Measurements from ENCODE around the gene PREB. TPM values are rescaled to one million over a fixed set of nuclear protein-coding genes. Genes with fewer than 3 reads are reported as not detected.

PREB gene
- polyA plus RNA-seq, 1 donor = 48.5 TPM

GRCh38 chr2:27138111-27138510 is 3.7 kb upstream of the PREB start:
- Histone ChIP-seq H3K4me3 (ENCODE audit: low read length) (no peak overlapping the region), H3K36me3 (ENCODE audit: control insufficient read depth, insufficient read depth, low read length) (peaks cover under 1% of the 10 kb centered on the region), H3K9me3 (ENCODE audit: control insufficient read depth, low read depth, low read length) (no peaks in the 10 kb centered on the region), H3K27me3 (ENCODE audit: control insufficient read depth, insufficient read depth, low read length) (no peaks in the 10 kb centered on the region), H3K27ac (ENCODE audit: low read length) (no peak overlapping the region), H3K4me1 (ENCODE audit: control insufficient read depth, insufficient read depth, low read length) (peaks cover 14% of the 10 kb centered on the region)
- DNase-seq = no peak
- WGBS (ENCODE audit: insufficient coverage, low lambda C conversion rate) = 60% methylated on average over 2 of the region's 7 CpGs

- Histone ChIP-seq H3K4me1 (ENCODE audit: control insufficient read depth, insufficient read depth, low read length) (peaks cover 16% of the 10 kb centered on the region), H3K27me3 (ENCODE audit: control insufficient read depth, insufficient read depth, low read length) (no peaks in the 10 kb centered on the region), H3K9me3 (ENCODE audit: control insufficient read depth, low read depth, low read length) (no peaks in the 10 kb centered on the region), H3K27ac (ENCODE audit: low read length) (no peak overlapping the region), H3K36me3 (ENCODE audit: control insufficient read depth, insufficient read depth, low read length) (peaks cover 8% of the 10 kb centered on the region), H3K4me3 (ENCODE audit: low read length) (no peak overlapping the region)
- 60% methylated on average over 1 of the region's 21 CpGs for WGBS (ENCODE audit: insufficient coverage, low lambda C conversion rate)
- DNase-seq = no peak
Observed at GRCh38 chr2:27137322-27137935, 3.0 kb upstream of the PREB start.

GRCh38 chr2:27136751-27137150 is 2.3 kb upstream of the PREB start:
- H3K27me3 ChIP-seq (ENCODE audit: control insufficient read depth, insufficient read depth, low read length) = no peaks in the 10 kb centered on the region
- H3K36me3 ChIP-seq (ENCODE audit: control insufficient read depth, insufficient read depth, low read length) = peaks cover 15% of the 10 kb centered on the region
- peaks cover 10% of the 10 kb centered on the region for H3K4me1 ChIP-seq (ENCODE audit: control insufficient read depth, insufficient read depth, low read length)
- no peak overlapping the region for H3K27ac ChIP-seq (ENCODE audit: low read length)
- DNase-seq = no peak
- H3K9me3 ChIP-seq (ENCODE audit: control insufficient read depth, low read depth, low read length) = no peaks in the 10 kb centered on the region
- WGBS (ENCODE audit: insufficient coverage, low lambda C conversion rate) = no CpG with 5 or more reads among the region's 7 CpGs
- H3K4me3 ChIP-seq (ENCODE audit: low read length) = no peak overlapping the region

GRCh38 chr2:27135478-27135955 is 1.1 kb upstream of the PREB start:
- Histone ChIP-seq H3K9me3 (ENCODE audit: control insufficient read depth, low read depth, low read length) (no peaks in the 10 kb centered on the region), H3K36me3 (ENCODE audit: control insufficient read depth, insufficient read depth, low read length) (peaks cover 27% of the 10 kb centered on the region), H3K4me3 (ENCODE audit: low read length) (no peak overlapping the region), H3K27me3 (ENCODE audit: control insufficient read depth, insufficient read depth, low read length) (no peaks in the 10 kb centered on the region), H3K4me1 (ENCODE audit: control insufficient read depth, insufficient read depth, low read length) (peaks cover 10% of the 10 kb centered on the region), H3K27ac (ENCODE audit: low read length) (no peak overlapping the region)
- WGBS (ENCODE audit: insufficient coverage, low lambda C conversion rate) = no CpG with 5 or more reads among the region's 12 CpGs
- no peak for DNase-seq

- no peaks in the 10 kb centered on the region for H3K9me3 ChIP-seq (ENCODE audit: control insufficient read depth, low read depth, low read length)
- WGBS (ENCODE audit: insufficient coverage, low lambda C conversion rate) = 10% methylated on average over 2 of the region's 33 CpGs
- no peaks in the 10 kb centered on the region for H3K27me3 ChIP-seq (ENCODE audit: control insufficient read depth, insufficient read depth, low read length)
- H3K4me3 ChIP-seq (ENCODE audit: low read length) = peak overlapping the region; percentile 20
- H3K36me3 ChIP-seq (ENCODE audit: control insufficient read depth, insufficient read depth, low read length) = peaks cover 32% of the 10 kb centered on the region
- peaks cover 10% of the 10 kb centered on the region for H3K4me1 ChIP-seq (ENCODE audit: control insufficient read depth, insufficient read depth, low read length)
- DNase-seq = no peak
- peak overlapping the region; percentile 38 for H3K27ac ChIP-seq (ENCODE audit: low read length)
Observed at GRCh38 chr2:27134781-27135477, 493 bp upstream of the PREB start.

- Histone ChIP-seq H3K9me3 (ENCODE audit: control insufficient read depth, low read depth, low read length) (no peaks in the 10 kb centered on the region), H3K27ac (ENCODE audit: low read length) (no peak overlapping the region), H3K4me1 (ENCODE audit: control insufficient read depth, insufficient read depth, low read length) (peaks cover 10% of the 10 kb centered on the region), H3K36me3 (ENCODE audit: control insufficient read depth, insufficient read depth, low read length) (peaks cover 40% of the 10 kb centered on the region), H3K27me3 (ENCODE audit: control insufficient read depth, insufficient read depth, low read length) (no peaks in the 10 kb centered on the region), H3K4me3 (ENCODE audit: low read length) (peak overlapping the region; percentile 82)
- WGBS (ENCODE audit: insufficient coverage, low lambda C conversion rate) = no CpG with 5 or more reads among the region's 14 CpGs
- peak in 1 of 2 donors; percentile 50 for DNase-seq
Observed at GRCh38 chr2:27133195-27133875, 1.1 kb downstream of the PREB start.

GRCh38 chr2:27131429-27131828 is 3.0 kb downstream of the PREB start:
- H3K9me3 ChIP-seq (ENCODE audit: control insufficient read depth, low read depth, low read length) = no peaks in the 10 kb centered on the region
- H3K27ac ChIP-seq (ENCODE audit: low read length) = no peak overlapping the region
- H3K4me1 ChIP-seq (ENCODE audit: control insufficient read depth, insufficient read depth, low read length) = peaks cover 12% of the 10 kb centered on the region
- peaks cover 40% of the 10 kb centered on the region for H3K36me3 ChIP-seq (ENCODE audit: control insufficient read depth, insufficient read depth, low read length)
- H3K27me3 ChIP-seq (ENCODE audit: control insufficient read depth, insufficient read depth, low read length) = no peaks in the 10 kb centered on the region
- no CpG with 5 or more reads among the region's 11 CpGs for WGBS (ENCODE audit: insufficient coverage, low lambda C conversion rate)
- H3K4me3 ChIP-seq (ENCODE audit: low read length) = no peak overlapping the region
- no peak for DNase-seq

GRCh38 chr2:27130396-27130795 is 4.0 kb downstream of the PREB start:
- no peak for DNase-seq
- WGBS (ENCODE audit: insufficient coverage, low lambda C conversion rate) = no CpG with 5 or more reads among the region's 10 CpGs
- Histone ChIP-seq H3K4me1 (ENCODE audit: control insufficient read depth, insufficient read depth, low read length) (peaks cover 19% of the 10 kb centered on the region), H3K27ac (ENCODE audit: low read length) (no peak overlapping the region), H3K36me3 (ENCODE audit: control insufficient read depth, insufficient read depth, low read length) (peaks cover 40% of the 10 kb centered on the region), H3K27me3 (ENCODE audit: control insufficient read depth, insufficient read depth, low read length) (no peaks in the 10 kb centered on the region), H3K9me3 (ENCODE audit: control insufficient read depth, low read depth, low read length) (no peaks in the 10 kb centered on the region), H3K4me3 (ENCODE audit: low read length) (no peak overlapping the region)

- Histone ChIP-seq H3K36me3 (ENCODE audit: control insufficient read depth, insufficient read depth, low read length) (peaks cover 40% of the 10 kb centered on the region), H3K27ac (ENCODE audit: low read length) (no peak overlapping the region), H3K9me3 (ENCODE audit: control insufficient read depth, low read depth, low read length) (no peaks in the 10 kb centered on the region), H3K4me3 (ENCODE audit: low read length) (no peak overlapping the region), H3K4me1 (ENCODE audit: control insufficient read depth, insufficient read depth, low read length) (peaks cover 20% of the 10 kb centered on the region), H3K27me3 (ENCODE audit: control insufficient read depth, insufficient read depth, low read length) (no peaks in the 10 kb centered on the region)
- DNase-seq = no peak
- WGBS (ENCODE audit: insufficient coverage, low lambda C conversion rate) = no CpG with 5 or more reads among the region's 11 CpGs
Observed at GRCh38 chr2:27128668-27129571, 5.5 kb downstream of the PREB start.

Measured in large intestine (tissue), 3 donors.